Neuronal stem cell (in vitro differentiated cells): ENCODE results near the gene KCNAB2.
A peak's percentile ranks its signal among the peaks of the same experiment; 100 is the strongest.

Experiments used
- DNase-seq: peaks from one replicate; pipeline ENCODE4 v3.0.0-alpha.2; 2013; ENCODE audit warnings: low spot score
- H2AFZ ChIP-seq: one replicate; pipeline ENCODE4 v1.6.1; 2013; ENCODE audit warnings: mild to moderate bottlenecking, low read length, inconsistent platforms
- H2AK5ac ChIP-seq: 2 replicates; pipeline ENCODE4 v1.6.1; 2013; ENCODE audit warnings: low read depth, mild to moderate bottlenecking, inconsistent platforms, low read length, moderate library complexity, mixed read lengths
- H2BK120ac ChIP-seq: 2 replicates; pipeline ENCODE4 v1.6.1; 2013; ENCODE audit warnings: low read depth, mild to moderate bottlenecking, inconsistent platforms, low read length, moderate library complexity, mixed read lengths
- H2BK12ac ChIP-seq: one replicate; pipeline ENCODE4 v1.6.1; 2013; ENCODE audit warnings: low read length, inconsistent platforms
- H2BK15ac ChIP-seq: 2 replicates; pipeline ENCODE4 v1.6.1; 2013; ENCODE audit warnings: mild to moderate bottlenecking, low read length, inconsistent platforms, mixed read lengths
- H2BK5ac ChIP-seq: one replicate; pipeline ENCODE4 v1.6.1; 2013; ENCODE audit warnings: inconsistent platforms, mild to moderate bottlenecking, low read length, moderate library complexity
- H3K14ac ChIP-seq: one replicate; pipeline ENCODE4 v1.6.1; 2013; ENCODE audit warnings: low read length, inconsistent platforms
- H3K18ac ChIP-seq: 2 replicates; pipeline ENCODE4 v1.6.1; 2013; ENCODE audit warnings: low read length, inconsistent platforms
- H3K23ac ChIP-seq: 2 replicates; pipeline ENCODE4 v1.6.1; 2013; ENCODE audit warnings: low read depth, mild to moderate bottlenecking, mixed read lengths, low read length, inconsistent platforms; ENCODE audit not compliant: poor library complexity
- H3K27ac ChIP-seq: replicated peaks from 3 replicates; pipeline ENCODE4 v1.5.1; 2013; ENCODE audit warnings: low read length, inconsistent platforms
- H3K27me3 ChIP-seq, 3 experiments: 2 replicates each; pipeline ENCODE4 v1.6.1; 2013; ENCODE audit warnings: low read length in 3 of 3, mild to moderate bottlenecking in 2 of 3, inconsistent platforms in 1 of 3, low read depth in 1 of 3, mixed read lengths in 1 of 3, moderate library complexity in 1 of 3; ENCODE audit not compliant: control insufficient read depth in 3 of 3, insufficient read depth in 3 of 3
- H3K36me3 ChIP-seq, 2 donors: replicated peaks in 1 of 2; 2 replicates each; pipeline ENCODE4 v1.6.1; 2013; ENCODE audit warnings: low read length in 2 of 2; ENCODE audit not compliant: control insufficient read depth in 2 of 2, insufficient read depth in 2 of 2
- H3K4ac ChIP-seq: 2 replicates; pipeline ENCODE4 v1.6.1; 2013; ENCODE audit warnings: inconsistent platforms, mild to moderate bottlenecking, low read length, moderate library complexity
- H3K4me1 ChIP-seq, 2 donors: 1 replicate in 1 of 2; 2 replicates in 1 of 2; pipeline ENCODE4 v1.6.1; 2013; ENCODE audit warnings: low read length in 2 of 2, low read depth in 1 of 2; ENCODE audit not compliant: control insufficient read depth in 2 of 2, insufficient read depth in 1 of 2
- H3K4me2 ChIP-seq: one replicate; pipeline ENCODE4 v1.6.1; 2013; ENCODE audit warnings: mild to moderate bottlenecking, low read length, inconsistent platforms; ENCODE audit not compliant: insufficient read depth, poor library complexity, severe bottlenecking
- H3K4me3 ChIP-seq, 2 donors: 2 replicates each; pipeline ENCODE4 v1.5.1; 2013; ENCODE audit warnings: low read length in 2 of 2, mild to moderate bottlenecking in 2 of 2, inconsistent platforms in 1 of 2, moderate library complexity in 1 of 2
- H3K79me1 ChIP-seq: one replicate; pipeline ENCODE4 v1.6.1; 2013; ENCODE audit warnings: low read depth, mild to moderate bottlenecking, inconsistent platforms, low read length, moderate library complexity
- H3K9ac ChIP-seq: one replicate; pipeline ENCODE4 v1.6.1; 2013; ENCODE audit warnings: mild to moderate bottlenecking, low read depth, low read length, inconsistent platforms; ENCODE audit not compliant: poor library complexity
- H3K9me3 ChIP-seq, 2 donors: replicated peaks in 1 of 2; 2 replicates each; pipeline versions ENCODE3 to v1.6.1; 2013; ENCODE audit warnings: low read length in 2 of 2, mild to moderate bottlenecking in 2 of 2, inconsistent platforms in 1 of 2, low read depth in 1 of 2, mixed read lengths in 1 of 2, moderate library complexity in 1 of 2; ENCODE audit not compliant: control insufficient read depth in 2 of 2, insufficient read depth in 1 of 2
- H4K8ac ChIP-seq: one replicate; pipeline ENCODE4 v1.6.1; 2013; ENCODE audit warnings: low read depth, mild to moderate bottlenecking, inconsistent platforms, low read length, moderate library complexity
- H4K91ac ChIP-seq: one replicate; pipeline ENCODE4 v1.6.1; 2013; ENCODE audit warnings: low read length, low read depth, mild to moderate bottlenecking, inconsistent platforms; ENCODE audit not compliant: poor library complexity
- WGBS, 2 donors: extraction: QIAGEN DNeasy Blood & Tissue Kit; methylation state at CpG; one replicate each; pipeline ENCODE4 v1.1.7; 2013; ENCODE audit warnings: missing lambda C conversion rate in 2 of 2, mixed read lengths in 1 of 2; ENCODE audit not compliant: insufficient read length in 2 of 2, insufficient replicate concordance in 1 of 2; ENCODE audit errors: extremely low coverage in 2 of 2; 5-methylcytosine and 5-hydroxymethylcytosine counted together

The KCNAB2 gene

DNA sequence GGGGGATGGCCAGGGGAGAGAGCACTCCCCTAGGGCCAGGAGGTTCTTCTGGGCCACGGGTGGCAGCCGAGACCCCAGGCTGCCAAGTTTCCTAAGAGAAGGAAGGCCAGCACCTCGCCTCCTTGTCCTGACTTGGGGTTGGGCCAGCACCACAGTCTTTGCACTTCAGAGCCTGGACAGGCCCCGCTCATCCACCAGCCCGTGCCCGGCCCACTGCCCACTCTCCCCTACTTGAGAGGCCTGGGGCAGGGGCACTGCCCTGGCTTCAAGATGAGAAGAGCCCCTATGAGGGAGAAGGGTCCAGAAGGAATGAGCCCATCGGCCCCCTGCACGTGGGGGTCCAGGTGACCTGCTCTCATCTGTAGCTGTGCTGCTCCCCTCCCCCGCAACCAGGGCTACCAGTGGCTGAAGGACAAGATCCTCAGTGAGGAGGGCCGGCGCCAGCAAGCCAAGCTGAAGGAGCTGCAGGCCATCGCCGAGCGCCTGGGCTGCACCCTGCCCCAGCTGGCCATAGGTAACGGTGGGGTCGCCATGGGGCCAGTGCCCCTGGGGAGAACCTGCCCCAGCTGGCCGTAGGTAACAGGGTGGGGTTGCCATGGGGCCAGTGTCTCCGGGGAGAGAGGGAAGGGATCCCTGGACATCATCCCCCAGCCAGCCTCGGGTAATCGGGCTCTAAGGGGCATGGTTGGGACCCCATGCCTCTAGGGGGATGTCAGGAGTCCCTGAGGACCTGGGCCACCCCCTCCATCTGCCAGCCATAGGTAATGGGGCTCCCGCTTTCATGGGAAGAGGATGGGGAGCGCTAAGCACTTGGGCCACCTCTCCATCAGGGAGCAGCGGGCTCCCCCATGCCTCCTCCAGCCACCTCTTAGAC is 50.8 kb downstream of the KCNAB2 start:
- H3K18ac ChIP-seq = peak overlapping the region; percentile 64
- H3K4me1 ChIP-seq = peaks cover 0 to 15% of the 10 kb centered on the region in 2 donors
- H2BK120ac ChIP-seq = peak overlapping the region; percentile 41
- H2BK5ac ChIP-seq = peak overlapping the region; percentile 39
- H3K4me3 ChIP-seq = no peak overlapping the region
- H3K23ac ChIP-seq = peak overlapping the region; percentile 65
- H2BK12ac ChIP-seq = peak overlapping the region; percentile 41
- peak overlapping the region; percentile 36 for H2AK5ac ChIP-seq
- no peak overlapping the region for H4K8ac ChIP-seq
- no peak overlapping the region for H3K14ac ChIP-seq
- no peak overlapping the region for H4K91ac ChIP-seq
- no peak overlapping the region for H2AFZ ChIP-seq
- H3K4ac ChIP-seq = no peak overlapping the region
- H2BK15ac ChIP-seq = peak overlapping the region; percentile 64
- peaks cover 0 to 46% (median 0%) of the 10 kb centered on the region in 3 experiments for H3K27me3 ChIP-seq
- H3K36me3 ChIP-seq = no peaks in the 10 kb centered on the region
- no peak overlapping the region for H3K27ac ChIP-seq
- H3K9me3 ChIP-seq = no peaks in the 10 kb centered on the region
- no peak for DNase-seq
- peaks cover 1% of the 10 kb centered on the region for H3K79me1 ChIP-seq
- H3K9ac ChIP-seq = no peak overlapping the region
- no peak overlapping the region for H3K4me2 ChIP-seq
- no CpG with 5 or more reads among the region's 23 CpGs for WGBS, 2 donors

DNA sequence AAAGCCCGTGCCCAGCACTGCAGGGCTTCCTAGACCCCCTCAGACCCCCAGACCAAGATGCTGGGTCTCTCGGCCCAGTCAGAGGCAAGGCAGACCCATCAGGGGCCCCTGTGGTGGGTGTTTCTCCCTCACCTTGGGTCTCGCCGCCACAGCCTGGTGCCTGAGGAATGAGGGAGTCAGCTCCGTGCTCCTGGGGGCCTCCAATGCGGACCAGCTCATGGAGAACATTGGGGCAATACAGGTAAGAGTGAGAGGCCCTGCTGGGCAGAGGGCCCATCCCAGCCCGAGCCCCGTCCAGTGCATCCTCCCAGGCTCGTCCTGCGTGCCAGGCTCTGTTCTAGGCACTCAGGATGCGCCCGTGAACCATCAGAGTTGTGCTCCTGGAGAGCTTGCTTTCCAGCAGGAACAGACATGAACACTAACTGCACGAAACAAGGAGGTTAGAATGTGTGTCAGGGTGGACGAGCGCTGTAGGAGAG is 51.5 kb downstream of the KCNAB2 start:
- peaks cover 0 to 41% (median 0%) of the 10 kb centered on the region in 3 experiments for H3K27me3 ChIP-seq
- H3K4me1 ChIP-seq = peaks cover 0 to 20% of the 10 kb centered on the region in 2 donors
- DNase-seq = no peak
- no peaks in the 10 kb centered on the region for H3K36me3 ChIP-seq
- no peaks in the 10 kb centered on the region for H3K9me3 ChIP-seq
- no peak overlapping the region for H4K91ac ChIP-seq
- no peak overlapping the region for H2BK15ac ChIP-seq
- H3K4me2 ChIP-seq = no peak overlapping the region
- no peak overlapping the region for H3K4me3 ChIP-seq
- H3K27ac ChIP-seq = no peak overlapping the region
- WGBS, 2 donors = no CpG with 5 or more reads among the region's 15 CpGs
- H3K23ac ChIP-seq = no peak overlapping the region
- H2BK12ac ChIP-seq = peak overlapping the region; percentile 16
- peak overlapping the region; percentile 48 for H3K18ac ChIP-seq
- H2AFZ ChIP-seq = no peak overlapping the region
- H3K9ac ChIP-seq = no peak overlapping the region
- no peak overlapping the region for H4K8ac ChIP-seq
- peak overlapping the region; percentile 36 for H2AK5ac ChIP-seq
- H2BK120ac ChIP-seq = no peak overlapping the region
- peaks cover 1% of the 10 kb centered on the region for H3K79me1 ChIP-seq
- H3K14ac ChIP-seq = no peak overlapping the region
- no peak overlapping the region for H3K4ac ChIP-seq
- H2BK5ac ChIP-seq = peak overlapping the region; percentile 90

DNA sequence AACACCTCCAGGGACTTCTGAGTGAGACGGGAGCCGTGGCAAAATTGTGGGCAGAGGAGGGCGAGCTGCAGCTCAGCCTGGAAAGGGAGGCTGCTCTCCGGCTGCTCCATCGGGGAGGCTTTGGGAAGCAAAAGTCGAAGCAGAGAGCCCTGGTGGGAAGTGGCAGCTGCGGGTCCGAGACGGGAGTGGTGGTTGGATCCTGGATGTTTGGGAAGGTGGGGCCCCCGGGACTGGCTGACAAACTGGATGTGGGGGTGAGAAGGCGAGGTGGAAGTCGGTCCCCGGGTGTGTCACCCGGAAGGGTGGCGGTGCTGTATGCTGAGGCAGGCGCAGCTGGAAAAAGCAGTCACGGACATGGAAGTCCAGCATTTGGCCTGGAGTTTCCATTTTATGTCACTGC is 52.1 kb downstream of the KCNAB2 start:
- H2AFZ ChIP-seq = no peak overlapping the region
- peaks cover 1% of the 10 kb centered on the region for H3K79me1 ChIP-seq
- no CpG with 5 or more reads among the region's 17 CpGs for WGBS, 2 donors
- peak overlapping the region; percentile 90 for H2BK5ac ChIP-seq
- H3K14ac ChIP-seq = peak overlapping the region; percentile 89
- H3K36me3 ChIP-seq = no peaks in the 10 kb centered on the region
- H3K27me3 ChIP-seq = peaks cover 0 to 41% (median 0%) of the 10 kb centered on the region in 3 experiments
- no peak overlapping the region for H4K91ac ChIP-seq
- H3K9me3 ChIP-seq = no peaks in the 10 kb centered on the region
- H4K8ac ChIP-seq = no peak overlapping the region
- no peak overlapping the region for H2BK120ac ChIP-seq
- peaks cover 0 to 24% of the 10 kb centered on the region in 2 donors for H3K4me1 ChIP-seq
- H3K4ac ChIP-seq = no peak overlapping the region
- H3K4me2 ChIP-seq = no peak overlapping the region
- peak overlapping the region; percentile 24 for H2BK15ac ChIP-seq
- no peak overlapping the region for H3K27ac ChIP-seq
- DNase-seq = no peak
- H3K18ac ChIP-seq = peak overlapping the region; percentile 76
- no peak overlapping the region for H3K9ac ChIP-seq
- no peak overlapping the region for H3K4me3 ChIP-seq
- H2AK5ac ChIP-seq = peak overlapping the region; percentile 36
- H3K23ac ChIP-seq = no peak overlapping the region
- H2BK12ac ChIP-seq = no peak overlapping the region
